Neural crest cell (in vitro differentiated cells): ENCODE measurements around the gene SEMA4D. TPM values are rescaled to one million over a fixed set of nuclear protein-coding genes. Genes with fewer than 3 reads are reported as not detected.

ENCODE experiments used
- DNase-seq: peaks from one replicate; pipeline ENCODE4 v3.0.0; 2021; ENCODE audit warnings: low read depth, mixed read lengths, low spot score
- H3K27ac Mint-ChIP-seq: one replicate; pipeline ENCODE4 v1.8.0; 2021; ENCODE audit warnings: mild to moderate bottlenecking, mixed read lengths; ENCODE audit not compliant: unreplicated experiment
- H3K27me3 Mint-ChIP-seq: 2 replicates; pipeline ENCODE4 v1.8.0; 2021; ENCODE audit warnings: low read depth, mild to moderate bottlenecking, mixed read lengths
- H3K36me3 Mint-ChIP-seq: 2 replicates; pipeline ENCODE4 v1.8.0; 2021; ENCODE audit warnings: low read depth, mild to moderate bottlenecking, mixed read lengths
- H3K4me1 Mint-ChIP-seq: 2 replicates; pipeline ENCODE4 v1.8.0; 2021; ENCODE audit warnings: mixed read lengths
- H3K4me3 Mint-ChIP-seq: one replicate; pipeline ENCODE4 v1.8.0; 2021; ENCODE audit warnings: mild to moderate bottlenecking, mixed read lengths
- H3K9me3 Mint-ChIP-seq: 2 replicates; pipeline ENCODE4 v1.8.0; 2021; ENCODE audit warnings: mixed read lengths
- CTCF ChIP-seq: fragments of 200-600 bp; sonication (generic); conservative IDR thresholded peaks from 2 replicates; pipeline ENCODE4 v1.5.0; 2021; ENCODE audit warnings: antibody characterized with exemption, mild to moderate bottlenecking
- total RNA-seq: library from RNA; stranded (reverse); gene quantifications from 2 replicates; pipeline ENCODE4 v1.2.1, GENCODE V29; 2021

SEMA4D gene
- total RNA-seq, 1 donor from 2014 or later, result 33.5 TPM

- H3K36me3 Mint-ChIP-seq, result no peaks in the 10 kb centered on the region
Measured at GRCh38 chr9:89528540-89528939, 30.6 kb upstream of the SEMA4D start.

GRCh38 chr9:89528131-89528530, 30.2 kb upstream of the SEMA4D start:
- no peak for TF ChIP-seq CTCF
- H3K27ac Mint-ChIP-seq, result no peak overlapping the region
- DNase-seq, result no peak
- peaks cover 16% of the 10 kb centered on the region for H3K4me1 Mint-ChIP-seq
- H3K36me3 Mint-ChIP-seq, result no peaks in the 10 kb centered on the region
- H3K27me3 Mint-ChIP-seq, result no peaks in the 10 kb centered on the region
- H3K4me3 Mint-ChIP-seq, result no peak overlapping the region
- H3K9me3 Mint-ChIP-seq, result no peaks in the 10 kb centered on the region

More at GRCh38 chr9:89528540-89528939, 30.6 kb upstream of the SEMA4D start:
- Mint-ChIP-seq H3K4me1 (peaks cover 16% of the 10 kb centered on the region), H3K9me3 (no peaks in the 10 kb centered on the region), H3K27ac (no peak overlapping the region), H3K4me3 (no peak overlapping the region), H3K27me3 (no peaks in the 10 kb centered on the region)
- TF ChIP-seq CTCF, result no peak
- no peak for DNase-seq

GRCh38 chr9:89527084-89527483, 29.2 kb upstream of the SEMA4D start:
- no peak overlapping the region for H3K27ac Mint-ChIP-seq
- no peak overlapping the region for H3K4me3 Mint-ChIP-seq
- H3K27me3 Mint-ChIP-seq, result no peaks in the 10 kb centered on the region
- DNase-seq, result no peak
- peaks cover 22% of the 10 kb centered on the region for H3K4me1 Mint-ChIP-seq
- no peaks in the 10 kb centered on the region for H3K36me3 Mint-ChIP-seq
- peaks cover 3% of the 10 kb centered on the region for H3K9me3 Mint-ChIP-seq
- TF ChIP-seq CTCF, result no peak

GRCh38 chr9:89526667-89527066, 28.8 kb upstream of the SEMA4D start:
- Mint-ChIP-seq H3K9me3 (peaks cover 3% of the 10 kb centered on the region), H3K27me3 (no peaks in the 10 kb centered on the region), H3K4me3 (no peak overlapping the region), H3K4me1 (peaks cover 24% of the 10 kb centered on the region), H3K36me3 (no peaks in the 10 kb centered on the region), H3K27ac (peak overlapping the region; percentile 45)
- no peak for TF ChIP-seq CTCF
- DNase-seq, result no peak

- TF ChIP-seq CTCF, result no peak
- H3K4me1 Mint-ChIP-seq, result peaks cover 24% of the 10 kb centered on the region
- no peaks in the 10 kb centered on the region for H3K36me3 Mint-ChIP-seq
- H3K9me3 Mint-ChIP-seq, result peaks cover 3% of the 10 kb centered on the region
- no peak overlapping the region for H3K27ac Mint-ChIP-seq
- no peaks in the 10 kb centered on the region for H3K27me3 Mint-ChIP-seq
- H3K4me3 Mint-ChIP-seq, result no peak overlapping the region
- DNase-seq, result no peak
Measured at GRCh38 chr9:89525446-89526374, 27.8 kb upstream of the SEMA4D start.
